GM18526 (cell line): ENCODE data around the gene SLC6A6.

Experiments
- POLR2A ChIP-seq: IDR thresholded peaks from 3 replicates; pipeline ENCODE4 v1.6.1; 2011; ENCODE audit not compliant: insufficient read length; ENCODE audit errors: extremely low read depth

The SLC6A6 gene

GRCh38 chr3:14404186-14404585 lies 1.8 kb downstream of the SLC6A6 start:
- no peak for TF ChIP-seq POLR2A

GRCh38 chr3:14404631-14405359 lies 2.4 kb downstream of the SLC6A6 start:
- TF ChIP-seq POLR2A = no peak

GRCh38 chr3:14405360-14406238 lies 3.2 kb downstream of the SLC6A6 start:
- TF ChIP-seq POLR2A = no peak

DNA sequence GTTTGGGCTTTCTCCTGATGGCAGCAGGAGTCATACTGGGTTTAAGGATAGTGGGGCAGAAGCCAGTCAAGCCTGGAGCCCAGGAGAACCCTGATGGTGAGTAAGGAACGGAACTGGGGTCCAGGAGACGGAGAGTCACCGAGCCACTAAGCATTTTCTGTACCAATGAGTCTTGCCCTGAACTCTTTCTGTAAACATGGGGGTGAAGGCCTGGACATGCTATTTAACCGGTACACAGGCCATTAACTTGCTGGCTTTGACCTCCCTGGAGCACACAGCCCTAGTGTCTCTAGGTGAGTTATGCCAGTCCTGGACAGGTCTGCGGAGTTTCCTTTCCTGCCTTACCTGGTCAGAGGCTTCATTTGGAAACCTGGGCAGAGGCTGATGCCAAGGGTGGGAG lies 3.9 kb downstream of the SLC6A6 start:
- TF ChIP-seq POLR2A = no peak

- TF ChIP-seq POLR2A = no peak
These were observed 4.4 kb downstream of the SLC6A6 start for GRCh38 chr3:14406766-14407165.

DNA sequence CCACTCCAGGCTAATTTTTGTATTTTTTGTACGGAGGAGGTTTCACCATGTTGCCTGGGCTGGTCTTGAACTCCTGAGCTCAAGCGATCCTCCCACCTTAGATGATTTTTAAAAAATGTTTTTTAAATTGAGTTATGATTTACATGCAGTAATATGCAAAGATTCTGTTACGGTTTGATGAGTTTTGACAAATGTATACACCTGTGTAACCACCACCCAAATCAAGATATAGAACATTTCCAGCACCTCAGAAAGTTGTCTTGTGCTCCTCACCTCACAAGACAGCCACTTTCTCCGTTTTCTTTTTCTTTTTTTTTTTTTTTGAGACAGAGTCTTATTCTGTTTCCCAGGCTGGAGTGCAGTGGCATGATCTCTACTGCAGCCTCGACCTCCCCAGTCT lies 4.8 kb downstream of the SLC6A6 start:
- TF ChIP-seq POLR2A = no peak

GRCh38 chr3:14410106-14410502 lies 7.7 kb downstream of the SLC6A6 start:
- TF ChIP-seq POLR2A = no peak

DNA sequence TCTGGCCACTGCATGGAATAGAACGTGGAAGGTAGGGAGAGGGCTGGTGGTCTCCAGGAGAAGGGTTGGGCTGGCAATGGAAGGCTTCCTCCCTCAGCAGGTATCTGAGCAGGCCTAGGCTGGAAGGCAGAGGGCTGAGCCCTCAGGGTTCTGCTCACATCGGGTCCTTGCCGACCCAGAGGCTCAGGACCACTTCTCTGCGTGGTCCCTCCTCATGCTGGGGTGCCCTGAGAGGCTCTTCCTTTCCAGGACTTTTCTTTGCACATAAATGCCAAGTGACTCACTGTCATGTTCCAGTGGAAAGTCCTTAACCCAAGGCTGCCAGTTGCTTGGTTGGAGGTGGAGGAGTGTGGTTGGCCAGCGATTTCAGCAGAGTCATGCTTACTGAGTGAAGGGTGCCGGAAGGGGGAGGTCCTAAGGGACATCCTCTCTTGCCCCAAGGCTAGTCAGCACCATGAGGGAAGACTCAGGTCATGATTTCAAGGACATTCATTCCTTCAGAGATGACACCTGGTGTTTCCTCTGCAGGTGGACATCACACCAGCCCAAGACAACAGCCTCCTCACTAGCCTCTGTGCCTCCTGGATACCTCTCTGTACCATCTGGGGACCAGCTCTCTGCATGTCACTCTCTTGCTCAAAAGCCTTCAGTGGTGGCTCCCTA lies 8.2 kb downstream of the SLC6A6 start:
- TF ChIP-seq POLR2A = no peak

GRCh38 chr3:14411166-14411526 lies 8.7 kb downstream of the SLC6A6 start:
- no peak for TF ChIP-seq POLR2A

- TF ChIP-seq POLR2A = no peak
These were observed 9.6 kb downstream of the SLC6A6 start for GRCh38 chr3:14411988-14412387.

GRCh38 chr3:14412831-14413380 lies 10.5 kb downstream of the SLC6A6 start:
- TF ChIP-seq POLR2A = no peak

DNA sequence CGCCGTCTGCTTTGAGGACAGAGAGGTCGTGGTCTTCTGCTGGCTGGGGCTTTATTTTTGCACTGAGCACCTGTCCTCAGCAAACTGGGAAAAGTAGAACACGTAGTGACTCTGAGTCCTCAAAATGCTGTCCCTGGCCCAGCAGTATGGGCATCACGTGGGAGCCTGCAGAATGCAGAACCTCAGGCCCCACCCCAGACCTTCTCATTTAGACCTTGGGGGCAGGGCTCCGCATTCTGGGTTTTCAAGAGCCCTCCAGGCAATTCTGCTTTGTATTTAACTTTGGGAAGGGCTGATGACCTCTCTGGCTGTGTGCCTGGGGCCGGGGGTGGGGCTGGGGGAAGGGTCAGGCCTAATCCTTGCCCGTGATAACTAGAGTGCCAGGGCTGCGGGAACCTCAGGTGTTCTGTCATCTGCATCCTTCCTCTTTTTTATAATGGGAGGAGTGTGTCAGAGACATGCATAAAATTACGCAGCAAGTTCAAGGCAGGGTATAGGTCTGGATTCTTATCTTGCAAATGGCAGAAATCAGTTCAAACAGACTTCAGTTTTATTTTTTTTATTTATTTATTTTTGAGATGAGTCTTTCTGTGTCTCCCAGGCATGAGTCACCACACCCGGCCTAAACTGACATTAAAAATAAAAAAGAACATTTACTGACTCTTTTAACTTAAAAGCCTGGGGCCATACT lies 11.1 kb downstream of the SLC6A6 start:
- TF ChIP-seq POLR2A = no peak

GRCh38 chr3:14414846-14415464 lies 12.5 kb downstream of the SLC6A6 start:
- no peak for TF ChIP-seq POLR2A

DNA sequence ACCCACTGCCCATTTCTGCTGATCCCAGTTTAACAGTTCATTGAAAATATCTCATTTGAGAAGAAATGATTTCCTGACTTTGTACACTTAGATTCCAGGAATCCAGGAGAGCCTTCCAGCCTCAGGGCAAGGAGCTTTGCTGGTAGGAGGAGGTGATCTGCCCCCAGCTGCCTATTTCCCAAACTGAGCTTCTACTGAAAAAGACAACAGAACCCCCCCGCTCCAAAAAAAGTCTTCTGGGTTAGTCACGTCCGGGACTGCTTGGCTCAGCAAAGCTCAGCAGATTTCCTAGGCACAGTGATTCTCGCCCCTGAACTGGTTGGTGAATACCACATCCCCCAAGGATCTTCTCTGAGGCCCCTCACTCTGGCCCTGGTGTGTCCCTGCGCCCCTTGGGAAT lies 13.1 kb downstream of the SLC6A6 start:
- no peak for TF ChIP-seq POLR2A

GRCh38 chr3:14416453-14416852 lies 14.0 kb downstream of the SLC6A6 start:
- no peak for TF ChIP-seq POLR2A
